HG03378 (cell line): ENCODE results near the gene IL20RB.

ENCODE experiments used
- ATAC-seq: cut with Tn5 transposase; IDR thresholded peaks from one replicate; pipeline ENCODE4 v1.9.1; 2021; ENCODE audit warnings: mild to moderate bottlenecking, moderate library complexity; ENCODE audit not compliant: unreplicated experiment

Gene IL20RB, protein sequence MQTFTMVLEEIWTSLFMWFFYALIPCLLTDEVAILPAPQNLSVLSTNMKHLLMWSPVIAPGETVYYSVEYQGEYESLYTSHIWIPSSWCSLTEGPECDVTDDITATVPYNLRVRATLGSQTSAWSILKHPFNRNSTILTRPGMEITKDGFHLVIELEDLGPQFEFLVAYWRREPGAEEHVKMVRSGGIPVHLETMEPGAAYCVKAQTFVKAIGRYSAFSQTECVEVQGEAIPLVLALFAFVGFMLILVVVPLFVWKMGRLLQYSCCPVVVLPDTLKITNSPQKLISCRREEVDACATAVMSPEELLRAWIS

DNA sequence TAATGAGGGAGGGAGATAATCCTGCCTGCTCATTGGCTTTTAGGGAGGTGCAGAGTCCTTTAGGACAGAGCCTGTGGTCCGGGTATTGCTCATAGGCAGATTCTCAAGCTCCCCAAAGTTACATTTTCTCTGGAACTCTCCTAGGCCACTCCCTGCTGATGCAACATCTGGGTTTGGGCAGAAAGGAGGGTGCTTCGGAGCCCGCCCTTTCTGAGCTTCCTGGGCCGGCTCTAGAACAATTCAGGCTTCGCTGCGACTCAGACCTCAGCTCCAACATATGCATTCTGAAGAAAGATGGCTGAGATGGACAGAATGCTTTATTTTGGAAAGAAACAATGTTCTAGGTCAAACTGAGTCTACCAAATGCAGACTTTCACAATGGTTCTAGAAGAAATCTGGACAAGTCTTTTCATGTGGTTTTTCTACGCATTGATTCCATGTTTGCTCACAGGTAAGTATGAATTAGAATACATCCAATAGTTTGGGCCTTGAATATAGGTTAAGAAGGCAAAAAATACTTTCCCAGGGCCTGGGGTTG is at the start of gene IL20RB:
TSS of gene IL20RB (plus strand) at position 233 of the 538 bp plus-strand sequence. CDS start at position 364, 131 bp downstream.
- no peak for ATAC-seq

DNA sequence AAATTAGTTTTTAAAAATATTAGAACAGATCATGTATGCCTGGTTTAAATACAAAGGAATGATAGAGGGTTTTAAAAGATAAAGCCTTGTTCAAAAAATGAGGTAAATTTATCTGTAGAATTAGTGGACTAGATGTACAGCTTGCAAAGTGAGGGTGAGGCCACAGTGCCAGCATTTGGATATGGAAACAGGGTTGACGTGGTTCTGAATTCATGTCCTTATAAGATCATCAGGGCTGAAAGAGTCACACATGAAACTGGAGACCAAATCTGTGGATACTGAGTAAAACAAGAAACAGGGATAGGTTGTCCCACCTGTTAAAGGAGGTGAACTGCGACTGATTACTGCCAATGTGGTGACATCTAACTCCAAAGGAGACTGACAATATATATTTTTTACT is 49.5 kb upstream of the IL20RB start:
- no peak for ATAC-seq

DNA sequence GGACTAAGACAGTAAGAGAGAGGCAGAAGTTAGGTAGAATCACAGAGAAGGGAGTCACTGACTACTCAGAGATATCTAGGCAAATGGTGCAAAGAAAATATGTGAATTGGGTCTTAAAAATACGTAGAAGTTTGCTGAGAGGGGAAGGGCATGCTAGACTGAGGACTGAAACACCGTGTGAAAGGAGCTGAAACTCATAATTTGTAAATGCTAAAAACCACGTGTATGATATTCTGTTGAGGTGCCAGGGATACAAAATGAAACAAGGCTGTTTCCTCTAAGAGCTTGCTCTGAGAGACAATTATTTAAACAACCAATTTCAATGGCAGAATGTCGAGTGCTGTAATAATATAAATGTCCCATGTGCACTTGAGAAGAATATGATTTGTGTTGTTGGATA is 48.6 kb upstream of the IL20RB start:
- no peak for ATAC-seq

DNA sequence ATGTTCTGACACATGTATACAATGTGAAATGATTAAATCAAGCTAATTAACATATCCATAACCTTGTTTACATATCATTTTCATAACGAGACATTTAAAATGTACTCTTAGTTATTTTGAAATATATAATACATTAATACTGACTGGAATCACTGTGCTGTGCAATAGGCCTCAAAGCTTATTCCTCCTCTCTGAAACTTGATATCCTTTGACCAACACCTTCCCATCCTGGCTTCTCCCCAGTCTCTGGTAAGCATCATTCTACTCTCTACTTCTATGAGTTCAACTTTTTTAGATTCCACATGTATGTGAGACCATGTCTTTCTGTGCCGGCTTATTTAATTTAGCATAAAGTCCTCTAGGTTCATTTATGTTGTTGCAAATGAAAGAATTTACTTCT is 47.1 kb upstream of the IL20RB start:
- no peak for ATAC-seq

DNA sequence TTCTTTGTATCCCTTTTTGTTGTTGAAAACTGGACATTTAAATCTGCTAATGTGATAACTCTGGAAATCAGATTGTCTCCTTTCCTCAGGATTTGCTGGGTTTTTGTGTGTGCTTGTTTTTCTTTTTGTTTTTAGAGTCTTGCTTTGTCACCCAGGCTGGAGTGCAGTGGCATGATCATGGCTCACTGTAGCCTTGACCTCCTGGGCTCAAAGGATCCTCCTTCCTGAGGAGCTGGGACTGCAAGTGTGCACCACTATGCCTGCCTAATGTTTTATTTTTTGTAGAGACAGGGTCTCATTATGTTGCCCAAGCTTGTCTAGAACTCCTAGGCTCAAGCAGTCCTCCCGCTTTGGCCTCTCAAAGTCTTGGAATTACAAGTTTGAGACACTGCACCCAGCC is 44.6 kb upstream of the IL20RB start:
- no peak for ATAC-seq

DNA sequence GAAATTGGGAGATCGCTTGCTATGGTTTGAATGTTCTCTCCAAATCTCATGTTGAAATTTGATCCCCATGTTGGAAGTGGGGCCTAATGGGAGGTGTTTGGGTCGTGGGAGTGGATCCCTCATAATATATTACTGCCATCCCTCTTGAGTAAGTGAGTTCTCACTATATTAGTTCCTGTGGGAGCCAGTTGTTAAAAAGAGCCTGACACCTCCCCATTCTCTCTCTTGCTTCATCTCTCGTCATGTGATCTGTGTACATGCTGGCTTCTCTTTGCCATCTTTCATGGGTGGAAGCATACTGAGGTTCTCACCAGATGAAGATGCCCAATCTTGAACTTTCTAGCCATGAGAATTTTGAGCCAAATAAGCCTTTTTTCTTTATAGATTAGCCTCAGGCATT is 43.0 kb upstream of the IL20RB start:
- ATAC-seq: no peak

DNA sequence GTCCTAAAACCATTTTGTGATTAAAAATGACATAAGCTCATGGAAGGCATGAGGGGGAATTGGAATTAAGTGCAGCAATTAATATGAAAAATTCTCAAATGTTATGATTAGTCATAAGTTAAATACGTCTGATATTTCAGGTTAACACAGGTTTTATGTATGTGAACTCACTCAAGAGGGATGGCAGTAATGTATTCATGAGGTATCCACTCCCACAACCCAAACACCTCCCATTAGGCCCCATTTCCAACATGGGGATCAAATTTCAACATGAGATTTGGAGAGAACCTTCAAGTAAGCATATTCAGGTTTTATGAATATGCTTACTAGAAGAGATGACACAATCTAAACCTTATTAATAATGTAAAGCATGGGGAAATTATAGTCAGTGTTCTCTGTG is 41.6 kb upstream of the IL20RB start:
- no peak for ATAC-seq

DNA sequence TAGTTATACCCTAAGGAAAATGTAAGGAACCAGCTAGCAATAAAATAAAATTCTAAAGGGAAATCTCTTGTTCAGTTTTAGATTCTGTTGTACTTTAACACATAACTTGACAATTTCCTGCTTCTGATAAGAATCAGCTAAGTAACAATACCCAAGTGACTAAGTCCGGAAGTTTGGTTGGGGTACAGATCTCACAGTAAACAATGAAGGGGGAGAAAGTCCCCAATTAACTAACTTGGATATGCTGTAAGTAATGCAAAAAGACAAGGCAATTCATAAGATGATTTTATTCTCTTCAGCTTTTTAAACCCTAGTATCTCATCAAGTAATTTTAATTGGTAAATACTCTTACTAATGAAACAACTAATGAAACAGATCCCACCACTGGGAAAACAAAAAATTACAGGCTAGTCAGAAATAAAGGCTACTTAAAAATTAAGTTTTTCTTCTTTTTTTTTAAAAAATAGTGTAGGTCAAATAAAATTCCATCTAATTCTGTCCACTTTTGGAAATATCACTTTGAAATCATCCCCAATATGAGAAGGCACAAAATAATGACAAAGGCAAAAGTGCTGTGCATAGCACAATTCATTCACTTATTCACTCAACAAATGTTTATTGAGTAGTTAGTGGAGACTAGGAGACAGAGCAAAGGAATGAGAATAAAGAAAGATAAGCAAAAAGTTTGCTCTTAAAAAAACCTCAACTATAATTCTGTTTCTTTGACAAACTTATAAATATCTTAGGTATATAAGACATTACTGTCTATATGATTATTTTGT is 37.8 kb upstream of the IL20RB start:
- peak; percentile 83 for ATAC-seq

DNA sequence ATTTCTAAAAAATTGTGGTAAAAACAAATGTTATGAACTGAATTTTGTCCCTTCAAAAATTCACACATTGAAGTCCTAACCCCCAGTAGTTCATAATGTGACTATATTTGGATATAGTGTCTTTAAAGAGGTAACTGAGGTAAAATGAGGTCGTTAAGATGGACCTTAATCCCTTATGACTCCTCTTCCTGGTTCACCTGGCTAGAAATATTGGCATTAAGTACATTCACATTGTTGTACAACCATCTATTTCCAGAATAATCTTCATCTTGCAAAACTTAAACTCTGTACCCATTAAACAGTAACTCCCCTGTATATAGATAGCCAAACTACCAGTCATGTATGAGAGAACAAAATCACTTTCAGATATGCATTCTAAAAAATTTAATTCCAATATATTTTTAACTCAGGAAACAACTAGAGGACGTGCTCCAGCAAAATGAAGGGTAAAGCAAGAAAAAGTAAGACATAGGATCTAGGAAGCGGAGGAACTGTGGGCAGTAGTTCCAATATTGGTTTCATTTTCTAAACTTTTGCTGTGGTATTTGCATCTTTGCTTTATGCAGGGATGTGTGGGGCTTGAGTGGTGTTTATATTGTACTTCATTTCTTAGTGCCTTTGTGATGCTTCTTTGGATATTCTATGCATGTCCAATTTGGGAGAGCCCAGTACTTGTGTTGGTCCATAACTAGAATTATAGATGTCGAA is 36.7 kb upstream of the IL20RB start:
- ATAC-seq: no peak

DNA sequence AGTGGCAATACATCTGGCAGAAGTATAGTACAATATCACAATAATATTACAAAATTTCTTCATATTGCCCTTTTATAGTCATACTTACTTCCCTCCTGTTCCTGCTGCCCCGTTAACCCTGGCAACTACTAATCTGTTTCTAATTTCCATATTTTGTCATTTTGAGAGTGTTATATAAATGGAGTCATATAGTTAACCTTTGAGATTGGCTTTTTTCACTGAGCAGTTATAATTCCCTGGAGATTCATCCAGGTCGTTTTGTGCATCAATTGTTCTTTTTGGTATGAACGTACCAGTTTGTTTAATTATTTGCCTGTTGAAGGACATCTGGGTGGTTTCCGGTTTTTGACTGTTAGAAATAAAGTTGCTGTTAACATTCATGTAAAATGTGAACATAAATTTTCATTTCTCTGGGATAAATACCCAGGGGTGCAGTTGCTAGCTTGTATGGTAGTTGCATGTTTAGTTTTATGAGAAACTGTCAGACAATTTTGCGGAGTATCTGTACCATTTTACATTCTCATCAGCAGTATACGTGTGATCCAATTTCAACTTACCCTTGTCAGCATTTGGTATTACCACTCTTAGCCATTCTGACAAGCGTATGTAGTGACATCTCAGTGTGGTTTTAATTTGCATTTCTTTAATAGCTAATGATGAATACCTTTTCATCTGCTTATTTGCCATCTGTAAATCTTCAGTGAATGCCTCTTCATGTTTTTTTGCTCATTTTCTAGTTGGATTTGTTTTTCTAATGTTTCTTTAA is 32.2 kb upstream of the IL20RB start:
- peak; percentile 45 for ATAC-seq

DNA sequence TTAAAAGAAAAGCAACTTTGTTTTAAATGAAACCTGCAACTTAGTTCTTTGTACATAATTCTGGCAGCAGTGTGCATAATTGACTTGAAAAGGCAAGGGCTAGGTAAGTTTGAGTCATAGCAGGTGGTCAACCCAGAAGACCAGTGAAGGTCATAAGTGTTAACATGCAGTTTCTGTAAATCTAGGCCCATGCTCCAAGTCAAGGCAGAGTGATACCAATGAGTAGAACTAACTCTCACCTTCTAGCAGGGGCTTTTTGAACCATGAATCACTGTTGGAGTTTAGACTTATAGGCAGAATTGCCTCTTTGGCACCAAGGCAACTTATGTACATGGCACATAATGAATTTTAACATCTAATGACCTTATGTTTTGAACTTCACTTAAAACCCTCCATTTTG is 29.5 kb upstream of the IL20RB start:
- ATAC-seq: peak; percentile 52

DNA sequence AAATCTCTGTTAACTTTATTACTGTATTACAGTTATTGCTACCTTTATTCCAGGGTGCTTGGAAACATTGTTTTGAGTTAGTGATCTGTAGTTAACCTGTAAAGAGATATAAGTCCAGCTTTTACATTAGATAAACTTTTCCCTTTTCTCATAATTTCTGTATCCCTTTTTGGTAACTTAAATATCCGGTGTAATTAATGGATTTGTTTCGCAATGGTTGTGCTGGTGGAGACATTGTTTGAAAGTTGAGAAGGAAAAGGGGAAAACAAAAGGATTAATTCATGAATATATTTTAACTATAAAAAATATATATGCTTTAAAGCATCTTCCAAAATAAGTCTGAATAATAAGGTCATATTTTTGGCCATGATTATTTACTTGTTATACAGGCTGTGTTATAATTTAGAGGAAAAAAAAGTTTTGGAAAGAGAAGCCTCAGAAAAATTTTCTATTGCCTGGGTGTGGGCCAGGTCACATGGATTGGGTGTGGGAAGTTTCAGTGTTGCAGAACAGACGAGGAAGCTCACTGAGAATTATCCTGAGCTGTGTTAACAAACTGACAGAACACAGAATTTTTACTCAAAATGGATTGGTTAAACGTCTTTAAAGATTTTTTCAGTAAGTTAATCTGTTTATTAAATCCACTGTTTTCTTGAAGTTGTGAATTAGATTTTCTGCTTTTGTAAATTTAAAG is 27.7 kb upstream of the IL20RB start:
- no peak for ATAC-seq

DNA sequence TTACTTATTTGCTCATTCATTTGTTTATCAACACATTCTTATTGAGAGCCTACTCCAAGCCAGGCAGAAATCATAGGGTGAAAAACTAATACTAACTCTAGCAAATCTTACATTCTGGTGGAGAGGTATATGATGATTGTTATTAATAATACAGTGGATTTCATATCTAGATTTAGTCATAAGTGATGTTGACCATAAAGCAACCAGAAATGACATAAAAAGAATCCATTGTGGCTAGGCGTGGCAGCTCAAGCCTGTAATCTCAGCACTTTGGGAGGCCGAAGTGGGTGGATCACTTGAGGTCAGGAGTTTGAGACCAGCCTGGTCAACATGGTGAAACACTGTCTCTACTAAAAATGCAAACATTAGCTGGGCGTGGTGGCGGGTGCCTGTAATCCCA is 26.2 kb upstream of the IL20RB start:
- ATAC-seq: no peak

DNA sequence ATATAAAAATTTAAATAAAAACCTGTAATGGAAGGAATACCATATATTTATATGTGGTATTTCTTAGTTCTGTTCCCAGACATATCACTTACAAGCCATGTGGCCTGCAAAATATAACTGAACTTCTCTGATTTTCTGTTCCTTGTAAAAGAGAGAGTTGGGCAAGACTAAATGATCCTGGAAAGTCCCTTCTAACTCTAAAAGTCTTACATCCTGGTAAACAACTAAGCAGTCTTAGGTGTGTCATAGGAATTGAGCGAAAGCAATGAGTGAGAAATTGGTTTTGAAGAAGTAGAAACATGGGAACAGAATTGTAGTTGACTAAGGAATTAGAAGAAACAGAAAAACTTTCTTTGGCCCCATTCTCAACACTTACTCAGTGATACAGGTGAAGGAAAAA is 25.3 kb upstream of the IL20RB start:
- ATAC-seq: peak; percentile 48

DNA sequence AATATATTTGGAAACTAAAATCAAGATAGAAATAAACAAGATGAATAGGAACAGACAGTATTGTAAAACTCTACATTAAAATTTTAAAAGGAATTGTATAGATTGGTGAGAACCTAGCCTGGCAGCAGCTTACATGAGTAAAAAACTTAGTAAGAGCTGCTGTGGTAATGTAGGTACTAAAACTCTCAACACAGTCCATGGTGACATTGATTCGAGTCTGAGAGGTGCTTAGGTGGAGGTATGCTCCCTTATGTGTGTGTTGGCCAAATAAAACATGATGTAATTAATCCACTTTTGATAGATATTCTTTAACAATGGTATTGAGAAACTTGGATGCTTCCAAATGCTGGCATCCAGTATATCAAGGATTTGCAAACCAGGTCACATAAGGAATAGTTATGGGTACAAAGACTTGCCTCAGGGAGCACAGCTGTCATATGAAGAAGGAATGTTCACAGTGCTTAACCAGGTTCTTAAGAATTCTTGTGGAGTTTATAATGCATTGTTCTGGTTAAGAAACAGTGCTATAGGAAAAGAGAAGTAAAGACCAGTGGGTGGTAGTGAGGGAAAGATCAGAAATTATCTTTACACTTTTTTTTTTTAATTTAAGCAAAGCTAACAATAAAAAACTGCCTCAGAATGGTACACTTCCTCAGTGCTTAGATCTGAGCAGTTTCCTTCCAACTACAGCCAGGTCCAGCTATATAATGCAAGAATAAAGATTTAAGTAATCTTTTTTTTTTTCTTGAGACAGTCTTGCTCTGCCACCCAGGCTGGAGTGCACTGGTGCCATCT is 24.6 kb upstream of the IL20RB start:
- ATAC-seq: peak; percentile 28

DNA sequence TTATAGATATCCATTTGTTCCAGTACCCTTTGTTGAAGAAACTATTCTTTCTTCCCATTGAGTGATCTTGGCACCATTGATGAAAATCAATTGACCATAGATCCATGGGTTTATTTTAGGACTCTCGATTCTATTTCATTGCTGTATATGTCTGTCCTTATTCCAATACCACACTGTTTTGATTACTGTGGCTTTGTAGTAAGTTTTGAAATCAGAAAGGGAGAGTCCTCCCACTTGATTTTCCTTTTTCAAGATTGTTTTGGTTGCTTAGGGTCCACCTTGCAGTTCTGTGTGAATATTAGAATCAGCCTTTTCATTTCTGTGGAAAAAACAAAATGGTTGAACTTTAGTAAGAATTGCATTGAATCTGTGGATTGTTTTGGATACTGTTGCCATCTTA is 20.6 kb upstream of the IL20RB start:
- no peak for ATAC-seq

DNA sequence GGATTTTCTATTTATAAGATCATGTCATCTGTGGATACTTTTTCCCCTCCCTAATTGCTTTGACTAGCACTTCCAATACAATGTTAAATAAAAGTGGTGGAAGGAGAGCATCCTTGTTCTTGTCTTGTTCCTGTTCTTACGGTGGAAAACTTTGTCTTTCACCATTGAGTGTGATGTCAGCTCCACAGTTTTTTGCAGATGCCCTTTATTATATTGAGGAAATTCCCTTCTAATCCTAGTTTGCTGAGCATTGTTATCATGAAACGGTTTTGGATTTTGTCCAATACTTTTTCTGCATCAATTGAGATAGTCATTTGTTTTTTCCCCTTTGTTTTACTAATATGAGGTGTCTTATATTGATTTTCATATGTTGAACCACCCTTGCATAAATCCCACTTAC is 19.9 kb upstream of the IL20RB start:
- ATAC-seq: no peak

DNA sequence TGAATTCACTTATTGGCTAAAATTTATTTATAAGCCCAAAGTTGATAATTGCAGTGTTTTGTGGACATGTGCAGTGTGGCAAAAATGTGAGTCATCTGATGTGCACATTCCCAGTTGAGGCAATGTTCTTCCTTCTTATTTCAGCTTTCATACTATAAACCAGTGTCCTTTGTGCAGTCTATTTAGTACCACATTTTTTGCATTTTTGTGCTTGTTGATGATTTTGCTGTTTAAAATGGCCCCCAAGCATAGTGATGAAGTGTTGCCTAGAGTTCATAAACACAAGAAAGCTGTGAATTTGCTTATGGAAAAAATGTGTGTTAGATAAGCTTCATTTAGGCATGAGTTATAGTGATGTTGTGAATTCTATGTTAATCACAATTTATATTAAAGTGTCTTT is 19.4 kb upstream of the IL20RB start:
- no peak for ATAC-seq

DNA sequence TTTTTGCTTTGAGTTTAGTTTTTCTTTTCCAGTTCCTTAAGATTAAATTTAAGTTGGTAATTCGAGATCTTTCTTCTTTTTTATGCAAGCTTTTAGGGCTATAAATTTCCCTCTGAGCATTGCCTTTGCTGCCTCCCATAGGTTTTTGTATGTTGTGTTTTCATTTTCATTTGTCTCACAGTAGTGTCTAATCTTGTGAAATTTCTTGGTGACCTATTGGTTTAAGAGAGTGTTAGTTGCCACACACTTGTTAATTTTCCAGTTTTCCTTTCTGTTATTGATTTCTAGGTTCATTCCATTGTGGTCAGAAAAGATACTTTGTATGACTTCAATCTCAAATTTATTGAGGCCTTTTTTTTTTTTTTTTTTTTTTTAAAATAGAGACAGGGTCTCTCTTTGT is 18.3 kb upstream of the IL20RB start:
- ATAC-seq: no peak
